Measurements from ENCODE around the gene SBF1.

SBF1 gene

GRCh38 chr22:50445071-50445879 lies 29.6 kb downstream of the SBF1 start:
- DNase-seq (ENCODE audit: low spot score) = no peak
- in situ Hi-C loops (cut with MboI; ENCODE audit: low sequenced_read_pairs, unreplicated experiment) = no loop called here
- TF ChIP-seq, protein P1, sequence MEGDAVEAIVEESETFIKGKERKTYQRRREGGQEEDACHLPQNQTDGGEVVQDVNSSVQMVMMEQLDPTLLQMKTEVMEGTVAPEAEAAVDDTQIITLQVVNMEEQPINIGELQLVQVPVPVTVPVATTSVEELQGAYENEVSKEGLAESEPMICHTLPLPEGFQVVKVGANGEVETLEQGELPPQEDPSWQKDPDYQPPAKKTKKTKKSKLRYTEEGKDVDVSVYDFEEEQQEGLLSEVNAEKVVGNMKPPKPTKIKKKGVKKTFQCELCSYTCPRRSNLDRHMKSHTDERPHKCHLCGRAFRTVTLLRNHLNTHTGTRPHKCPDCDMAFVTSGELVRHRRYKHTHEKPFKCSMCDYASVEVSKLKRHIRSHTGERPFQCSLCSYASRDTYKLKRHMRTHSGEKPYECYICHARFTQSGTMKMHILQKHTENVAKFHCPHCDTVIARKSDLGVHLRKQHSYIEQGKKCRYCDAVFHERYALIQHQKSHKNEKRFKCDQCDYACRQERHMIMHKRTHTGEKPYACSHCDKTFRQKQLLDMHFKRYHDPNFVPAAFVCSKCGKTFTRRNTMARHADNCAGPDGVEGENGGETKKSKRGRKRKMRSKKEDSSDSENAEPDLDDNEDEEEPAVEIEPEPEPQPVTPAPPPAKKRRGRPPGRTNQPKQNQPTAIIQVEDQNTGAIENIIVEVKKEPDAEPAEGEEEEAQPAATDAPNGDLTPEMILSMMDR (IDR thresholded peaks at IDR 0.05; ENCODE audit: borderline replicate concordance, control extremely low read depth, extremely low read depth, insufficient read depth, missing control alignments) = no peak

DNA sequence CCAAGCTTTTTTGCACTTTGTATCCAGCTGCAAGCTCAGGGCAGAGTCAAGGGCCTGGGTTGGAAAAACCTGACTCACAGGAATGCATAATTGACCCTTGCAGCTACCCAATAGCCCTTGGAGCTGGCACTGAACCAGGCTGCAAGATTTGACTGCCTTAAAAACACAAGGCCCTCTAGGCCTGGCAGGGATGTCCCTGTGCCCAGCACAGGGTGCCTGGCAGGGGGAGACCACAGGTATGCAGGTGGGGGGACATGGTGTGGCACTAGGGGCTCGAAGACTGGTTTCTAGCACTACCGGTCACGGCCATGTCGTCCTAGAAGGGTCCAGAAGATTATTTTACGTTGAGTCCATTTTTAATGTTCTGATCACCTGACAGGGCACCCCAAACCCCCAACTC lies 30.2 kb downstream of the SBF1 start:
- in situ Hi-C loops (cut with MboI; ENCODE audit: low sequenced_read_pairs, unreplicated experiment) = no loop called here
- TF ChIP-seq, protein P1 (IDR thresholded peaks at IDR 0.05; ENCODE audit: borderline replicate concordance, control extremely low read depth, extremely low read depth, insufficient read depth, missing control alignments) = no peak
- DNase-seq (ENCODE audit: low spot score) = no peak

- in situ Hi-C loops (cut with MboI; ENCODE audit: low sequenced_read_pairs, unreplicated experiment) = no loop called here
- TF ChIP-seq, protein P1 (IDR thresholded peaks at IDR 0.05; ENCODE audit: borderline replicate concordance, control extremely low read depth, extremely low read depth, insufficient read depth, missing control alignments) = no peak
- no peak for DNase-seq (ENCODE audit: low spot score)
Measured at GRCh38 chr22:50443801-50444625, 30.8 kb downstream of the SBF1 start.

DNA sequence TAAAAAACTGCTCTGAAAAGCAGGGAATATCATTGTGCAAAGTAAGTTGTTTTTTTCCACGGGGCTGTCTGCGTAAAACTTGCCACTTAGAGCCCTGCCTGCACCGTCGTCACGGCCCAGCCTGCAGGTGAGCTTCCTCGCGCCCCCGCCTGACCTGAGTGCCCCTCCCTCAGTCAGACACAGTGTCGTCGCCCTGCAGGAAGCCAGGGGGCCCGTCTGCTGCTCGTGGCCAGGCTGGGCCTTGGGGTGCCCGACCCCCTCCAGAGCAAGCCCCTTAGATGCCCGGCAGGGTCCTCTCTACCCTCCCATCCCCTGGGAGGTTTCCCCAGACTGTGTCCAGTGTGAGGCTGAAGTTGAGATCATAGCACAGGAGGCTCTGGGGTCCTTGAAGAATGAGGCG lies 31.6 kb downstream of the SBF1 start:
- no peak for DNase-seq (ENCODE audit: low spot score)
- TF ChIP-seq, protein P1 (IDR thresholded peaks at IDR 0.05; ENCODE audit: borderline replicate concordance, control extremely low read depth, extremely low read depth, insufficient read depth, missing control alignments) = no peak
- in situ Hi-C loops (cut with MboI; ENCODE audit: low sequenced_read_pairs, unreplicated experiment) = no loop called here

DNA sequence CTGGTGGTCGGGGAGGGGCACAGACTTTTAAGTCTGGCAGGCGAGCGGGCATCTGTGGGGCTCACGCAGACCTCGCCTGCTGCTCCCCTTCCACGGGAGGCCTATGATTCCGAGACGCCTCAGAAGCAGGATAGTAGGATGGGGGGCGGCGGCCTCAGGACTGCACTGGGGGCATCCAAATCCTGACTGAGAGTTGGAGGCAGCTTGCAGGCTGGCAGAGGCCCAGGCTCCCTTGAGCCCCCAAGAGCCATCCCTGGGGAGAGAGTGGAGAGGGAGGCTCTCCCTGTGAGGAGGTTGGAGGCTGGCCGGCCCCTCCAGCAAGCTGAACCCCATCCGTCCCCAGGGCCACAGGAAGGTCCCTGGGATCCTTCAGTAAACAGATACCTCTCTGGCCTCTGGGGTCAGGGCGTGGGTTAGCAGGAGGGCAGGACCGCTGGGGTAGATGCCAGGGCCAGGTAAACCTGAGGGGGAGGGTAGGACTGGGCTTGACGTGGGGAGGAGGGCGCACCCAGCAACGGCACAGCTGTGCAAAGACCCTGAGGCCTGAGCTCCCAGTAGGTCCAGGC lies 33.3 kb downstream of the SBF1 start:
- no peak for DNase-seq (ENCODE audit: low spot score)
- TF ChIP-seq, protein P1 (IDR thresholded peaks at IDR 0.05; ENCODE audit: borderline replicate concordance, control extremely low read depth, extremely low read depth, insufficient read depth, missing control alignments) = no peak
- in situ Hi-C loops (cut with MboI; ENCODE audit: low sequenced_read_pairs, unreplicated experiment) = no loop called here

- in situ Hi-C loops (cut with MboI; ENCODE audit: low sequenced_read_pairs, unreplicated experiment) = no loop called here
- DNase-seq (ENCODE audit: low spot score) = no peak
Measured at GRCh38 chr22:50440544-50441249, 34.1 kb downstream of the SBF1 start.

More at GRCh38 chr22:50440544-50441249, 34.1 kb downstream of the SBF1 start:
- TF ChIP-seq, protein P1 (IDR thresholded peaks at IDR 0.05; ENCODE audit: borderline replicate concordance, control extremely low read depth, extremely low read depth, insufficient read depth, missing control alignments) = no peak

Measured in GM13976 (cell line).